Mammary epithelial cell (primary cell): ENCODE measurements around the gene NDUFB3.

Experiments used
- CTCF ChIP-seq, 2 donors: IDR thresholded peaks in 1 of 2; conservative IDR thresholded peaks in 1 of 2; 2 replicates each; pipeline ENCODE4 v1.5.1; 2011 to 2012; ENCODE audit warnings: inconsistent platforms in 2 of 2, low read length in 2 of 2, mild to moderate bottlenecking in 2 of 2, control low read depth in 1 of 2, low read depth in 1 of 2; ENCODE audit not compliant: insufficient read depth in 1 of 2; ENCODE audit errors: extremely low read depth in 1 of 2
- EZH2 ChIP-seq: IDR thresholded peaks from 2 replicates; pipeline ENCODE4 v1.6.1; 2012; ENCODE audit warnings: low read length, inconsistent platforms, borderline replicate concordance

GRCh38 chr2:201024518-201024917, 47.3 kb upstream of the NDUFB3 start:
- TF ChIP-seq CTCF (conservative IDR thresholded peaks at IDR 0.05 in 1 of 2, IDR thresholded peaks at IDR 0.05 in 1 of 2; ENCODE audit: extremely low read depth in 1 of 2, insufficient read depth in 1 of 2, low read depth in 1 of 2, low read length in 2 of 2) (no peak), EZH2 (no peak)
